ENCODE measurements around the gene WRNIP1.

The WRNIP1 gene

GRCh38 chr6:2763876-2764540, 1.2 kb upstream of the WRNIP1 start:
- no peak overlapping the region for H3K9ac ChIP-seq (ENCODE audit: low read depth, low read length)
- 0 out of 2 replicates have a peak, but pooled peaks cover 8% of the 10 kb centered on the region for H3K36me3 ChIP-seq (ENCODE audit: control insufficient read depth, insufficient read depth, low read length)
- no peaks in the 10 kb centered on the region for H3K9me3 ChIP-seq (ENCODE audit: control insufficient read depth, insufficient read depth, low read length)
- H3K4me3 ChIP-seq (ENCODE audit: low read depth, low read length) = peak overlapping the region; percentile 72
- no peak overlapping the region for H3K27ac ChIP-seq (ENCODE audit: low read depth, low read length)
- H3K27me3 ChIP-seq (ENCODE audit: control insufficient read depth, insufficient read depth, low read length) = no peaks in the 10 kb centered on the region
- H3K4me1 ChIP-seq (ENCODE audit: control insufficient read depth, insufficient read depth, low read length) = peaks cover 21% of the 10 kb centered on the region

DNA sequence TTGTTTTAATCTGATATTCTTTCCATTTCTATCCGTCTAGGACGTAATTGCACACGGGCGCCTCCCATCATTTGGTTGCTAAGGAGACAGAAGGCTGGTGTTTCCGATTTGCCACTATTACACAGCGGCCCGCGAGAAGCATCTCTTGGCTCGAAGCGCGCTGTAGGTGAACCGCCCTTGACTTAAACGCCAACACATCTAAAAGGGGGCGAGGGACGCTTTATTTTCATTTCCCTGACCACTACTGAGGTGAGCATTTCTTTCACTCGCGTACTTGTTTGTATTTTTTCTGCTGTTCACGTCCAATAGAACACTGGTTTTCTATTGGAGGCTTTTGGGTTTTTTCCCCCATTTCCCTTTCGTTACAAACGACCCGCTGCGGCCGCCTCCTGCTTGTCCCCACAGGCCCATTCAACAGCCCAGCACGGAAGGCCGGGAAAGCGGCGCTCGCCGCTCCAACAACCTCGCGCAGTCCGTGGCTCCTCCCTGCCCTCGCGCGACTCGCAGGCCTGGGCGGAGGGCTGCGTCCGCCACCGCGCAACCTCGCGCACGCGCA, 505 bp upstream of the WRNIP1 start:
- peak overlapping the region; percentile 68 for H3K27ac ChIP-seq (ENCODE audit: low read depth, low read length)
- no peaks in the 10 kb centered on the region for H3K9me3 ChIP-seq (ENCODE audit: control insufficient read depth, insufficient read depth, low read length)
- no peaks in the 10 kb centered on the region for H3K27me3 ChIP-seq (ENCODE audit: control insufficient read depth, insufficient read depth, low read length)
- H3K36me3 ChIP-seq (ENCODE audit: control insufficient read depth, insufficient read depth, low read length) = 0 out of 2 replicates have a peak, but pooled peaks cover 8% of the 10 kb centered on the region
- H3K4me3 ChIP-seq (ENCODE audit: low read depth, low read length) = peak overlapping the region; percentile 72
- peak overlapping the region; percentile 74 for H3K9ac ChIP-seq (ENCODE audit: low read depth, low read length)
- peaks cover 26% of the 10 kb centered on the region for H3K4me1 ChIP-seq (ENCODE audit: control insufficient read depth, insufficient read depth, low read length)

- Histone ChIP-seq H3K36me3 (ENCODE audit: control insufficient read depth, insufficient read depth, low read length) (peaks cover 17% of the 10 kb centered on the region), H3K9ac (ENCODE audit: low read depth, low read length) (peak overlapping the region; percentile 78), H3K4me1 (ENCODE audit: control insufficient read depth, insufficient read depth, low read length) (peaks cover 38% of the 10 kb centered on the region), H3K9me3 (ENCODE audit: control insufficient read depth, insufficient read depth, low read length) (no peaks in the 10 kb centered on the region), H3K27me3 (ENCODE audit: control insufficient read depth, insufficient read depth, low read length) (no peaks in the 10 kb centered on the region), H3K4me3 (ENCODE audit: low read depth, low read length) (peak overlapping the region; percentile 84), H3K27ac (ENCODE audit: low read depth, low read length) (peak overlapping the region; percentile 64)
Observed at GRCh38 chr6:2765896-2766766, 938 bp downstream of the WRNIP1 start.

DNA sequence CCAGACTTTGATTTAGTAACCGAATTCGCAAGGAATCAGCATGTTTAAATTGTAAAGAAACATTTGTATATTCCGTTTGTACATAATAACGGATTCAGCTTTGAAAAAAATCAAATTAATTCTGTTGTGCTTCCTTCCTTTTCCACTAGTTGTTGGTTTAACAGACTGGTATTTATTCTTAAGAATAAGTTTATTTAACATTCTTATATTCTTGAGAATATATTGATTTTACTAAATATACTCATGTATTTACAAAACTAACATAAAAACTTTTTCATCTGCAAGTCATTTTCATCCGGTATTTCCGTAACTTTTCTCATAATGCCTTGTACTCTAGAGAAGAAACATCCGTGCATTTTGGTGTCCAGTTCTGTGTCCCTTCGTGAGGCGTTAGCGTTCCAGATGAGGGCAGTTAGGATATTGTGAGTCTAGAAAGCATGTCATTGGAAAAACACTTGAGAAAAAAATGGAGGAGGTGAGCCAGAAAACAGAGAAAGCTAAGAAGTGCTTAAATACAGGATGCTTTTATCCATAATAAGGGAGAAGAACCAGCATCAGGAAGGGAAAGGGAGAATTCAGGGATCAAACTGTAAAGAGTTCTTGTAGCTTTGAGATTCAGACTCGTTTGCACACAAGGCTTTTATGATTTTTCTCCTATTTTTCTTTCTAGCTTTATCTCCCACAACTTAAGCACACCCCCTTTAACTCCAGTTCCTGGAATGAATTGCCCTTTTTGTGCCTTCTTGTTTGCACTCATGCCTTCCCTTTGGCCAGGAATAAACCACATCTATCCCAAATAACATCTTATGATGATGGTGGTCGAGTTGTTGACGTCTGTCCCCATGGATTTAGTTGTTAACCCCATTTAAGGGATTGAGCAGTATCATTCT, 1.8 kb downstream of the WRNIP1 start:
- Histone ChIP-seq H3K27me3 (ENCODE audit: control insufficient read depth, insufficient read depth, low read length) (no peaks in the 10 kb centered on the region), H3K4me1 (ENCODE audit: control insufficient read depth, insufficient read depth, low read length) (peaks cover 38% of the 10 kb centered on the region), H3K4me3 (ENCODE audit: low read depth, low read length) (peak overlapping the region; percentile 84), H3K36me3 (ENCODE audit: control insufficient read depth, insufficient read depth, low read length) (peaks cover 23% of the 10 kb centered on the region), H3K9me3 (ENCODE audit: control insufficient read depth, insufficient read depth, low read length) (no peaks in the 10 kb centered on the region), H3K27ac (ENCODE audit: low read depth, low read length) (no peak overlapping the region), H3K9ac (ENCODE audit: low read depth, low read length) (no peak overlapping the region)

DNA sequence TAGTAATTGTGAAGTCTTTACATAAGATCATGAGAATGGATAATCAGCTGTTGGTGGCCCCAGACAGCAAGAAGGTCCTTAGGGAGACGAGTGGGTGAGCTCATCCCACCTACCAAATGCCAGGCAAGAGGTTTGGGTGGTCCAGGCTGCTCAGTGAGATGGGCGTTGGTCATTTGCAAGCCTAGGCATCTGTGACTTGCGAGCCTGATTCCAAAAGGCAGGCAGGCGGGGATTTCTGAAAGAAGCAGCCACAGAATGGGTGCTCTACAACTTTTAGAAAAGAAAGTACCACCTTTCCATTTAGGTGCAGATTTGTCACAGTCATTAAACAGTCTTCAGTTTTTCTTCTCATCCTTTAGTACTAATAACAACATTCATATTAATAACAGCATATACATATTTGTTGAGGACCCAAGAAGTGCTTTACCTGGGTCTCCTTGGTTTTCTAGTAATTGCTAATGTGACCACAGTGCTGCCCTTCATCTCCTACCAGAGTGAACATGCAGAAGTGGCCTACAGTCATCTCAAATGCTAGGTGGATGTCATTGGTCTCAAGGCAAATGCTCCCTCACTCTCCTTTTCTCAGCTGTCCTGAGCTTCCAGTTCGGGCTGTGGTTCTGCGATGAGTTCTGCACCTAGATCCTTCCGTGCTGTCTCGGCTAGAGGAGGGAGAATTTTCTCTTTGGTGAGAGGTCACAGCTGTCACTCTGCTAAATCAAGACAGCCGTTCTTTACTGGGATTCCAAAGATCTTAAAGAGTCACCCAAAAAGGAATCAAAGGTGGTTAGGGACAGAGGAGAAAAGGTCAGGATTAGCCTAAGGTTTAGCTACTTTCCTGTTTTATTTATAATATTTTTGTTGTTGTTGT, 2.7 kb downstream of the WRNIP1 start:
- no peaks in the 10 kb centered on the region for H3K9me3 ChIP-seq (ENCODE audit: control insufficient read depth, insufficient read depth, low read length)
- peak overlapping the region; percentile 84 for H3K4me3 ChIP-seq (ENCODE audit: low read depth, low read length)
- H3K4me1 ChIP-seq (ENCODE audit: control insufficient read depth, insufficient read depth, low read length) = peaks cover 38% of the 10 kb centered on the region
- no peaks in the 10 kb centered on the region for H3K27me3 ChIP-seq (ENCODE audit: control insufficient read depth, insufficient read depth, low read length)
- H3K27ac ChIP-seq (ENCODE audit: low read depth, low read length) = no peak overlapping the region
- H3K9ac ChIP-seq (ENCODE audit: low read depth, low read length) = no peak overlapping the region
- peaks cover 27% of the 10 kb centered on the region for H3K36me3 ChIP-seq (ENCODE audit: control insufficient read depth, insufficient read depth, low read length)

DNA sequence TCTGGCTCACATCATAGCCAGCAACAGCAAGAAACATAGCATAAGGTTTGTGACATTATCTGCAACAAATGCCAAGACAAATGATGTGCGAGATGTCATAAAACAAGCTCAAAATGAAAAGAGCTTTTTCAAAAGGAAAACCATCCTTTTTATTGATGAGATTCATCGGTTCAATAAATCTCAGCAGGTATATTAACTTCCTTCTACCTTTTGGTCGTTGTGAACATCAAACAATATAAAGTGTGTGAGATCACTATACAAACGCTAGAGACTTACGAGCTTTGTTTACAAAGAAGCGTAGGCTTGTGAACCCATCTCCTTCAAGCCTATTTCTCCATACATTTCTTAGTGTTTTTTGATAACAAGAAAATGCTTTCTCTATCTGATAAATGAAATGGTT, 3.5 kb downstream of the WRNIP1 start:
- peaks cover 35% of the 10 kb centered on the region for H3K36me3 ChIP-seq (ENCODE audit: control insufficient read depth, insufficient read depth, low read length)
- H3K9ac ChIP-seq (ENCODE audit: low read depth, low read length) = no peak overlapping the region
- H3K4me1 ChIP-seq (ENCODE audit: control insufficient read depth, insufficient read depth, low read length) = peaks cover 38% of the 10 kb centered on the region
- no peak overlapping the region for H3K4me3 ChIP-seq (ENCODE audit: low read depth, low read length)
- H3K9me3 ChIP-seq (ENCODE audit: control insufficient read depth, insufficient read depth, low read length) = no peaks in the 10 kb centered on the region
- no peaks in the 10 kb centered on the region for H3K27me3 ChIP-seq (ENCODE audit: control insufficient read depth, insufficient read depth, low read length)
- H3K27ac ChIP-seq (ENCODE audit: low read depth, low read length) = no peak overlapping the region

DNA sequence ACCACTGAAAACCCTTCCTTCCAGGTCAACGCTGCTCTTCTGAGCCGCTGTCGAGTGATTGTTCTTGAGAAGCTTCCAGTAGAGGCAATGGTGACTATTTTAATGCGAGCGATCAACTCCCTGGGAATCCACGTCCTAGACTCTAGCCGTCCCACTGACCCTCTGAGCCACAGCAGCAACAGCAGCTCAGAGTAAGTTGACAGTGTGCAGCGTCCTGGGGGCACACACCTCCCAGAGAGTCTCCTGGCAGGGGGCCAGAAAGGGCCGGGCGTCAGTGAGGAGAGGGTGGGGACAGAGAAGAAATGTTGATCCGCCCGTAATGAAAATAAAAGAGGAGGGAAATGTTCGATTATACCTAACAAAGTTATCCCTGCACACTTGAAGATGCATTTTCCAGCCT, 5.0 kb downstream of the WRNIP1 start:
- H3K27ac ChIP-seq (ENCODE audit: low read depth, low read length) = no peak overlapping the region
- no peaks in the 10 kb centered on the region for H3K9me3 ChIP-seq (ENCODE audit: control insufficient read depth, insufficient read depth, low read length)
- H3K4me3 ChIP-seq (ENCODE audit: low read depth, low read length) = 0 out of 2 replicates have a peak overlapping the region, but pooled peaks have one; percentile 14
- H3K9ac ChIP-seq (ENCODE audit: low read depth, low read length) = no peak overlapping the region
- H3K27me3 ChIP-seq (ENCODE audit: control insufficient read depth, insufficient read depth, low read length) = no peaks in the 10 kb centered on the region
- H3K36me3 ChIP-seq (ENCODE audit: control insufficient read depth, insufficient read depth, low read length) = peaks cover 47% of the 10 kb centered on the region
- H3K4me1 ChIP-seq (ENCODE audit: control insufficient read depth, insufficient read depth, low read length) = peaks cover 38% of the 10 kb centered on the region

DNA sequence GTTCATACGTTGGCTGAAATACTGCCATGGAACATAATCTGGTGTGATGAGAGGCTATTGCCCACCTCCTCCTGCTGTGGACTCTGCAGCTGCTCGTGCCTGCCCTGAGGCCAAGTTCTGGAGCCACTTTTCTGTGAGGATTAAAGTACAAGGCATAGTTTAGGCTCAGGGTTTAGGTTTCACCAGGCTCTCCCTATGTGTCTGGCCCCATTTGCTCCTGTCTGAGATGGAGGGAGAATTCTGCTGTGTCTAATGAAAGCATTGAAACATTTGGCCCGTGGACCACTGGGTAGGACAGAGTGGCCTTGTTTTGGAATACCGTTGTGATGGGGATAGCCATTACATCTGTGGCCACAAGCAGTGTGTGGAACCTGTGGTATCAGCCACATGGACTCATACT, 5.9 kb downstream of the WRNIP1 start:
- Histone ChIP-seq H3K27me3 (ENCODE audit: control insufficient read depth, insufficient read depth, low read length) (no peaks in the 10 kb centered on the region), H3K9me3 (ENCODE audit: control insufficient read depth, insufficient read depth, low read length) (no peaks in the 10 kb centered on the region), H3K27ac (ENCODE audit: low read depth, low read length) (no peak overlapping the region), H3K36me3 (ENCODE audit: control insufficient read depth, insufficient read depth, low read length) (peaks cover 49% of the 10 kb centered on the region), H3K4me1 (ENCODE audit: control insufficient read depth, insufficient read depth, low read length) (peaks cover 38% of the 10 kb centered on the region), H3K9ac (ENCODE audit: low read depth, low read length) (no peak overlapping the region), H3K4me3 (ENCODE audit: low read depth, low read length) (no peak overlapping the region)

- no peak overlapping the region for H3K9ac ChIP-seq (ENCODE audit: low read depth, low read length)
- H3K27me3 ChIP-seq (ENCODE audit: control insufficient read depth, insufficient read depth, low read length) = no peaks in the 10 kb centered on the region
Observed at GRCh38 chr6:2772840-2773239, 7.6 kb downstream of the WRNIP1 start.

DNA sequence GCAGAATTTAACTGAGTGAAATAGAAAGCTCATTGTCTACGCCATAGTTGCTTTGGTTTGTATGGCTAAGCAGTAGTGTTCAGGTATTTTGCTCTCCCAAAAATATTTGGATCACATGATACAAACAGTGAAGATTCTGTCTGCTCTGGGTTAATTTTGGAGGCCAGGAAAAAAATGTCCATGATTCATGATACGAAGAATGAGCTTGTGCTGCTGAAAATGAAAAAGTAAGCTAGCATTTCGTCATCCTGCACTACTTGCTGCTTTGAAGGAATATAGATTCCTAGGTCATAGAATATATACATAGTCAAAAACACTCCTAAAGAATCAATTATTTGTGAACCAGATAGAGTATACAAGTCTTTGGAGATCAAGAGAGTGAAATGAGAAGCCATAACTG, 8.3 kb downstream of the WRNIP1 start:
- Histone ChIP-seq H3K27ac (ENCODE audit: low read depth, low read length) (no peak overlapping the region), H3K4me1 (ENCODE audit: control insufficient read depth, insufficient read depth, low read length) (peaks cover 22% of the 10 kb centered on the region), H3K27me3 (ENCODE audit: control insufficient read depth, insufficient read depth, low read length) (no peaks in the 10 kb centered on the region), H3K36me3 (ENCODE audit: control insufficient read depth, insufficient read depth, low read length) (peaks cover 53% of the 10 kb centered on the region), H3K4me3 (ENCODE audit: low read depth, low read length) (no peak overlapping the region), H3K9me3 (ENCODE audit: control insufficient read depth, insufficient read depth, low read length) (no peaks in the 10 kb centered on the region), H3K9ac (ENCODE audit: low read depth, low read length) (no peak overlapping the region)

More at GRCh38 chr6:2772840-2773239, 7.6 kb downstream of the WRNIP1 start:
- Histone ChIP-seq H3K36me3 (ENCODE audit: control insufficient read depth, insufficient read depth, low read length) (peaks cover 53% of the 10 kb centered on the region), H3K9me3 (ENCODE audit: control insufficient read depth, insufficient read depth, low read length) (no peaks in the 10 kb centered on the region), H3K4me1 (ENCODE audit: control insufficient read depth, insufficient read depth, low read length) (peaks cover 28% of the 10 kb centered on the region), H3K4me3 (ENCODE audit: low read depth, low read length) (no peak overlapping the region), H3K27ac (ENCODE audit: low read depth, low read length) (no peak overlapping the region)

Measured in HUES48 (cell line).